Measurements from ENCODE around the gene PITX2.

Gene PITX2

GRCh38 chr4:110631584-110632505, 9.0 kb upstream of the PITX2 start:
- peak overlapping the region; percentile 64 for H3K4me3 Mint-ChIP-seq
- DNase-seq (ENCODE audit: low spot score in 2 of 2) (no peak), ATAC-seq (ENCODE audit: low read depth) (peak; percentile 57)
- H3K27ac Mint-ChIP-seq, result peak overlapping the region; percentile 56
- peaks cover 5% of the 10 kb centered on the region for H3K9me3 Mint-ChIP-seq
- H3K27me3 Mint-ChIP-seq, result peaks cover 25% of the 10 kb centered on the region
- peaks cover 6% of the 10 kb centered on the region for H3K4me1 Mint-ChIP-seq
- H3K36me3 Mint-ChIP-seq, result peaks cover 5% of the 10 kb centered on the region

DNA sequence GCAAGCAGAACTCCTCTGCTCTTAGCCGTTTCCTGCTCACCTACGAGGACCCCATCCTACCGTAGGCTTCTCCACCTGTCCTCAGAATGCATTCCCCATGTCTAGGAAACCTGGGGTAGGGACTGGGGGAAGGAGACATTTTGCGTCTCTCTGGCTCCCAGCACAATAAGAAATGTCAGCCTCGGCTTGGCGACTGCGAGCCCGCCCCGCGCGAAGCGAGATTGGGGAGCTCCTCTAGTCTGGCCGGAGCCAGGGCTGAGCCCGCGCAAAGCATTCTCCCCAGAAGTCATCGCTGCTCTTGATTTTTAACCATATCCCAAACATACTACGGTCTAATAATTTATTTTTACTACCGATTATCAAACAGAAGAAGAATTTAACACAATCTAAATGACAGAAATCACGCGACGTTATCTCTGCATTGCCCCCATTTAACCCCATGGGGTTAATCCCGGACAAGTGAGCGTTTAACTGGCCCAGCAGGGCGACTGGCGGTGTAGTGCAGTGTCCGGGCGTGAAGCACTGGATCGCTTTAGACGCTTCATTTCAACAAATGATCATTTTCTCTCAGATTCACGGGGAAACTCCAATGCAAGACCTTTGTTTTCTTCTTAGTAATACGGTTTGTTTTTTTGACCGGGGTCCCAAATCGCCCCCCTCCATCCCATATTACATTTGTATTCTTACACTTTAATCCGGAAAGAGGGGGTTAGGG, 8.0 kb upstream of the PITX2 start:
- peaks cover 5% of the 10 kb centered on the region for H3K9me3 Mint-ChIP-seq
- ATAC-seq (ENCODE audit: low read depth) (no peak), DNase-seq (ENCODE audit: low spot score in 2 of 2) (no peak)
- H3K4me3 Mint-ChIP-seq, result no peak overlapping the region
- H3K4me1 Mint-ChIP-seq, result peaks cover 6% of the 10 kb centered on the region
- H3K36me3 Mint-ChIP-seq, result peaks cover 5% of the 10 kb centered on the region
- peaks cover 29% of the 10 kb centered on the region for H3K27me3 Mint-ChIP-seq
- no peak overlapping the region for H3K27ac Mint-ChIP-seq

DNA sequence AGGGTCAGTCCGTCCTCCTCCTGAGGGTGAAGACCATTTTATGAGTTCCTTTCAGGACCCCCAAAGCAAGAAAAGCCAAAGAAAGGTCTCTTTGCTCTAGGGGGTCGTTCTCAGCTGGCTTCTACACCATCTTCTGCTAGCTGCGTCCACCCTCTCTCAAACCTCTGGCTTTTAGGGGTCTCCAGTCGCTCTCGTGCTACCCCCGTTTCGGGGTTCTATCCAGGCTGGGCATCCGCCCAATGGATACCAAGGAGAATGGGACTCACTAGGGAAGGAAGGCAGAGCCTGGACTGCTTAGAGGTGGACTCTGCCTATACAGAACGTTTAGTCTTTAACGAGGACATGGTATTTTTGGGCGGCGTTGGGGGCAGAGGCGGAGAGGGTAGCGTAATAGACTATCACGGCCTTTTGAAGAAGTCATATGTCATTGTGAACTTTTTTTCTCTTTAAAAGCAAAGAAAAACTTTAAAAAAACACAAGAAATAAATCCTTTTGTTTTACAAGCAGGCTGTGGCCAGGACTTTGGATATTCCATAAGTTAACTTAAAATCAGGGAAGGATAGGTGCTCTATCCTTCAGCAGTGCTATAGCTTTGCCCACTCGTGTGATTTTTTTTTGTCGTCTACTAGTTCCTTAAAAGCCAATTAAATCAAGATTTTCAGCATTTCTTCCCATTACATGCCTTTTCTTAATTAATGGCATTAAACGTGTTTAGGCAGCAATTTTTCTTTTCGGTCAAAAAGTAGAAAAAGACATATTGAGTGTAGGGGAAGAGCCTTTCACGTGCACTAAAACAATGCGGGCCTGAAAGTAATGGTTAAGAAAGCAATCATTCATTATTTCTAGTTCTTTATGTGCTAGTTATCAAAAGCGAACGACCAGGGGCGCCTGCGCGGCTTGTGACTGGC, 7.2 kb upstream of the PITX2 start:
- H3K4me3 Mint-ChIP-seq, result no peak overlapping the region
- no peak for ATAC-seq (ENCODE audit: low read depth)
- DNase-seq (ENCODE audit: low spot score in 2 of 2), result no peak
- peaks cover 5% of the 10 kb centered on the region for H3K9me3 Mint-ChIP-seq
- H3K27me3 Mint-ChIP-seq, result peaks cover 32% of the 10 kb centered on the region
- peaks cover 6% of the 10 kb centered on the region for H3K4me1 Mint-ChIP-seq
- peaks cover 5% of the 10 kb centered on the region for H3K36me3 Mint-ChIP-seq
- no peak overlapping the region for H3K27ac Mint-ChIP-seq

DNA sequence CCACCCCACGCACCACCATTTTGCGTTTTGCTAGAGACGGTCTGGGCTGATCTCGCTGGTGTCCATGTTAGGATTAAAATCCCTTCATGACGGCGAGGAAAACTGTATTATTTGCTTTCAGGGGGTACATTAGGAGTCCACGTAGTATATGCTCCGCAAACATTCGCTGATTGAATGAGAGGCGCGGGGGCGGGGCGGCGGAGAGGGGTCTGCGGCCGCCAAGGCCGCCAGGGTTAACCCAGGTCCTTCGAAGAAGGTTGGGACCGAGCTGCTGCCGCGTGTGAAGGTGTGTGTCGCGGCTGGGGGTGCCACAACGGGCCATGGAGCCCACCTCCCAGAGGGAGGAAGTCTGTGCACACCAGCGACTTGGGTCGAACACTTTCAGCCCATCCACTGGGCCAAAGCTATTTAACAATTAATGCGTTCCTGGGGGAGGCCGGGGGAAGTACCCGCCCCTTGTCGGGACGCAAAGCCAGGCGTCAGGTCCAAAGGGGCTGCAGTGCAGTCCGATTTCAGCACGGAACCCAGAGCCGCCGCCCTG, 6.4 kb upstream of the PITX2 start:
- Mint-ChIP-seq H3K4me1 (peaks cover 6% of the 10 kb centered on the region), H3K27ac (no peak overlapping the region), H3K36me3 (peaks cover 2% of the 10 kb centered on the region), H3K4me3 (peak overlapping the region; percentile 1), H3K9me3 (peaks cover 3% of the 10 kb centered on the region), H3K27me3 (peaks cover 35% of the 10 kb centered on the region)
- no peak for ATAC-seq (ENCODE audit: low read depth)
- DNase-seq (ENCODE audit: low spot score in 2 of 2), result no peak

DNA sequence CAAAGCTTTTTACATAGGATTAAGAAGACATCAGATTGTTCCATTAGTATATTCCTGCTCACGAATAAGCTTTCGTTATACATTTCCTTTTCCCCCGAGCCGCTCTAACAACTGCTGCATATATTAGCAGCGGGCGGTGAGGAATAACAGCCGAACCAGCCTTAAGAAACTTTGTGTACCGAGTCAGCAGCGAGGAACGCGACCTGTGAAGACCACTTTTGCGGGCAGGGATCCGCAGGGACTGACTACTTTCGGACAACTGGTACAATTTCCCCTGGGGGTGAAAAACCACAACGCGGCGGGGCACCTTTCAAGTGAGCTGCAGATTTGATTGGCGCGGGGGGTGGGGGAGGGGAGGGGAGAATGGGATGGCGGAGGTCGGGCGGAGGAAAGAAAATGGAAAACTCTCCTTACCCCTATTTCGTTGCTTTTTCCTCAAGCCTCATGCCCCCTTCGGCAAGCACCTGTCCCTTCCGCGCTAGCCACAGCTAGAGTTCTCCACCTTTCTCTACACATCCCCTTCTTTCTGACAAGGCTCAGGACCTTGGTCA, 5.9 kb upstream of the PITX2 start:
- Mint-ChIP-seq H3K27ac (no peak overlapping the region), H3K27me3 (peaks cover 38% of the 10 kb centered on the region), H3K9me3 (peaks cover 3% of the 10 kb centered on the region), H3K4me1 (peaks cover 6% of the 10 kb centered on the region), H3K4me3 (peak overlapping the region; percentile 1), H3K36me3 (peaks cover 2% of the 10 kb centered on the region)
- ATAC-seq (ENCODE audit: low read depth) (no peak), DNase-seq (ENCODE audit: low spot score in 2 of 2) (no peak)

- DNase-seq (ENCODE audit: low spot score in 2 of 2) (no peak), ATAC-seq (ENCODE audit: low read depth) (no peak)
- Mint-ChIP-seq H3K4me3 (no peak overlapping the region), H3K9me3 (peaks cover 3% of the 10 kb centered on the region), H3K27me3 (peaks cover 40% of the 10 kb centered on the region), H3K4me1 (peaks cover 7% of the 10 kb centered on the region), H3K27ac (no peak overlapping the region), H3K36me3 (peaks cover 2% of the 10 kb centered on the region)
Measured at GRCh38 chr4:110627977-110628662, 5.2 kb upstream of the PITX2 start.

- ATAC-seq (ENCODE audit: low read depth) (no peak), DNase-seq (ENCODE audit: low spot score in 2 of 2) (no peak)
- Mint-ChIP-seq H3K36me3 (peaks cover 2% of the 10 kb centered on the region), H3K4me3 (no peak overlapping the region), H3K4me1 (peaks cover 6% of the 10 kb centered on the region), H3K27ac (no peak overlapping the region), H3K9me3 (peaks cover 3% of the 10 kb centered on the region), H3K27me3 (peaks cover 36% of the 10 kb centered on the region)
Measured at GRCh38 chr4:110626532-110627153, 3.8 kb upstream of the PITX2 start.

DNA sequence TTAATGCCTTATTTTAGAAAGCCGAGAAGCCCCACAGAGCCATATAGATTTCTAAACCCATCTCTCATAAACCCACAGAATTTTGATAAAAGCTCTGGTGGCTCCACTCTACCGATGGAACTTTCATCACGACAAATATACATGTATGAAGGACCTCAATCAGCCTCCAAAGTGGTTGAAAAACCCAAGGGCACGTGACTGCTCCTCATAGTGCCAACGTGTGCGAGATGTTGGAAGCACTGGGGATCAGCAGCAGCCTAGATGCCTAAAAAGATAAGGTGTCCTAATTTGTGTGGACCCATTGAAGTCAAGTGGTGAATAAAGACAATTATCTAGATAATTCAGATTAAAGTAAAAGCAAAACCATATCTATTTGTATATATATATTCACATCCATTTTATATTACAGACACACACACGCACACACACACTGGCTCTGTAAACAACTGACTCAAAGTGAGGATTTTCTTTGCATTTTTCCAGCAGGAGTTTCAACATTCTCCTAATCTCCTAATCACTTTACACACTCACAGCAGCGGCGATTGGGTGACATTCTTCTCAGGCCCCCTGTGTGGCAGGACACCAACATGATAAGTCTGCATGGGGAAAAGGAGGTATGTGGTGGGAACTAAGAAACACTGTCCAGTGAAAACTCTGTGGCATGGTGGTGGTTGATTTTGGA, 2.8 kb upstream of the PITX2 start:
- peaks cover 3% of the 10 kb centered on the region for H3K9me3 Mint-ChIP-seq
- H3K36me3 Mint-ChIP-seq, result peaks cover 2% of the 10 kb centered on the region
- H3K27ac Mint-ChIP-seq, result no peak overlapping the region
- DNase-seq (ENCODE audit: low spot score in 2 of 2) (no peak), ATAC-seq (ENCODE audit: low read depth) (no peak)
- peaks cover 6% of the 10 kb centered on the region for H3K4me1 Mint-ChIP-seq
- H3K27me3 Mint-ChIP-seq, result peaks cover 36% of the 10 kb centered on the region
- no peak overlapping the region for H3K4me3 Mint-ChIP-seq

DNA sequence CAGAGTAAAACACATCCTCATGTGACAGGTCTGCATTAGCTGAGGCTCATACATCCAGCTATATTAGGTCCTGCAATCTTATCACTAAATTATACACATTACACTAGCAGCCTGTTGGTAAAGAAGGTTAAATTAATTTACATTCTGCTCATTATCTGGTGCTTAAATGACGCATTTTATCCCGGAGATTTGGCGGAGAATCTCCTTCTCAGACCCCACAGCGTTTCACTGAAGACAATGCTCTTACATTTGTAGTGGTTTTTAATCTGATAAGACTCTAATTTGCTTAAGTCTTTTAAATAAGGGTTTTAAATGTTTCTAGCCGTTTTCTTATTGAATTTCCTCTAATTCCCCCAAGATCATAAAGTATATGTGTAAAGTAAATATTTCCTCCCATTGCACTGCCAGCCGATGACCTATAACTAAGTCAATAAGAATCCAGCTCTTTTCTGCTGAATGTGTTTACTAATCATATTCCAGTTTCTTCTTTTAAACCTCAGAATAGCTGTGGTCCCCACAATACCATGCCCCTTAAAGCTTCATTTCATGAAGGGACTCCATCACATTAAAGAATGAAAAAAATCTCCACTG, 2.1 kb upstream of the PITX2 start:
- Mint-ChIP-seq H3K9me3 (peaks cover 3% of the 10 kb centered on the region), H3K4me3 (no peak overlapping the region), H3K4me1 (peaks cover 6% of the 10 kb centered on the region), H3K27me3 (peaks cover 36% of the 10 kb centered on the region), H3K36me3 (peaks cover 2% of the 10 kb centered on the region), H3K27ac (no peak overlapping the region)
- DNase-seq (ENCODE audit: low spot score in 2 of 2) (no peak), ATAC-seq (ENCODE audit: low read depth) (no peak)

GRCh38 chr4:110624398-110624780, 1.5 kb upstream of the PITX2 start:
- H3K27me3 Mint-ChIP-seq, result peaks cover 35% of the 10 kb centered on the region
- H3K27ac Mint-ChIP-seq, result no peak overlapping the region
- H3K36me3 Mint-ChIP-seq, result peaks cover 2% of the 10 kb centered on the region
- DNase-seq (ENCODE audit: low spot score in 2 of 2) (no peak), ATAC-seq (ENCODE audit: low read depth) (no peak)
- H3K4me1 Mint-ChIP-seq, result peaks cover 7% of the 10 kb centered on the region
- H3K4me3 Mint-ChIP-seq, result no peak overlapping the region
- H3K9me3 Mint-ChIP-seq, result peaks cover 3% of the 10 kb centered on the region

DNA sequence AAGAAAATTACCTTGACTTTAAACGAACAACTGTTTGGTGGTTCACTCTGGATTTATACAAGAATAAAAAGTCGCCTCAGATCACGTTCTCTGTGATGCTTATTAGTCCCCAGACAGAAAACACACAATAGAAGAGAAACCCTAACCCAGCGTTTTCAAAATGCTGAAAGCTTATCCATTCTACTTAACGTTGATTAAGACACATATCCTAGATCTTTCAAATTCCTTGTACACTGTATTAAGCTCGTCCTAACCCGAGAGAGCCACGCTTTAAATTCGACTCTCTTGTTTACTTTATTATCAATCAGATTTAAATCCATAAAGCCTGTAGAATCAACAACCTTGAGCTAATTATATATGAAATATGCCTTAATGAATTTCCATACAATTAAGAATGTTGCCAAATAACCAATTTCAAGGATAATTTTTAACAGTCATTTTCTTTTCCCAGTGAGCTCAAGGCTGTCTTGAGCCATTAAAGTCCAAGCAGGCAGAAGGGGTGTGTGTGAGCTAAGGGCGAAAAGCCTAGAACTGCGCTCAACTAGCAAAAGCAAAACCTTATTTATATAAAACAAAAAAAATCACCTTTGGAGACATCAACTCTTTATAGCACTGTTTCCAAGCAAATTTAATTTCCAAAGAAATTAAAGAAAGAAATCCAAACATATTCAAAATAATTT, 981 bp upstream of the PITX2 start:
- Mint-ChIP-seq H3K4me1 (peaks cover 7% of the 10 kb centered on the region), H3K36me3 (peaks cover 2% of the 10 kb centered on the region), H3K9me3 (peaks cover 3% of the 10 kb centered on the region), H3K27ac (peak overlapping the region; percentile 8), H3K27me3 (peaks cover 35% of the 10 kb centered on the region), H3K4me3 (no peak overlapping the region)
- ATAC-seq (ENCODE audit: low read depth) (no peak), DNase-seq (ENCODE audit: low spot score in 2 of 2) (no peak)

All from memory B cell (primary cell).